Stimulated activated naive CD8-positive, alpha-beta T cell treated with anti-CD3 and anti-CD28 coated beads, Interleukin-15, amount 100 ng/mL, for 72 hours (primary cell): Measurements from ENCODE around the gene CFAP20.
"Not testable (repeated sequence)": the region's sequence is repeated elsewhere in the genome, so short reads cannot be mapped to it uniquely, and the experiment has no call there.

ENCODE experiments used
- ATAC-seq: fragments of 150-1000 bp; cut with Tn5 transposase; 2 replicates; pipeline ENCODE4 v1.10.0; 2021; ENCODE audit warnings: mild to moderate bottlenecking, moderate library complexity
- DNase-seq, 2 donors: peaks; one replicate each; pipeline ENCODE4 v3.0.0; 2021 to 2022
- H3K27ac Mint-ChIP-seq, 2 donors: one replicate each; pipeline ENCODE4 v1.8.0; 2022; ENCODE audit warnings: mild to moderate bottlenecking in 2 of 2, mixed read lengths in 2 of 2, moderate library complexity in 2 of 2
- H3K27me3 Mint-ChIP-seq: one replicate; pipeline ENCODE4 v1.8.0; 2022; ENCODE audit warnings: mixed read lengths
- H3K4me1 Mint-ChIP-seq: one replicate; pipeline ENCODE4 v1.8.0; 2022; ENCODE audit warnings: mild to moderate bottlenecking, mixed read lengths
- H3K4me3 Mint-ChIP-seq, 2 donors: one replicate each; pipeline ENCODE4 v1.8.0; 2022; ENCODE audit warnings: mild to moderate bottlenecking in 2 of 2, mixed read lengths in 2 of 2, moderate library complexity in 1 of 2
- H3K9me3 Mint-ChIP-seq, 2 donors: one replicate each; pipeline ENCODE4 v1.8.0; 2022; ENCODE audit warnings: mixed read lengths in 2 of 2

CFAP20 gene

DNA sequence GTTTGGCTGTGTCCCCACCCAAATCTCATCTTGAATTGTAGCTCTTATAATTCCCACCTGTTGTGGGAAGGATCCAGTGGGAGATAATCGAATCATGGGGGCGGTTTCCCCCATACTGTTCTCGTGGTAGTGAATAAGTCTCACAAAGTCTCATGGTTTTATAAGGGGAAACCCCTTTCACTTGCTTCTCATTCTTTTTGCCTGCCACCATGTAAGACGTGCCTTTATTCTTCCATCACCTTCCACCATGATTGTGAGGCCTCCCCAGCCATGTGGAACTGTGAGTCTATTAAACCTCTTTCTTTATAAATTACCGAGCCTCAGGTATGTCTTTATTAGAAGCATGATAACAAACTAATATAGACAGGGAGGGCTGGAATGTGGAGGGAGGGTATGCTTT, 57.0 kb downstream of the CFAP20 start:
- peaks cover 11 to 18% of the 10 kb centered on the region in 2 donors for H3K9me3 Mint-ChIP-seq
- not testable (repeated sequence) for H3K4me3 Mint-ChIP-seq, H3K4me1 Mint-ChIP-seq, ATAC-seq, H3K27me3 Mint-ChIP-seq, H3K27ac Mint-ChIP-seq, DNase-seq

DNA sequence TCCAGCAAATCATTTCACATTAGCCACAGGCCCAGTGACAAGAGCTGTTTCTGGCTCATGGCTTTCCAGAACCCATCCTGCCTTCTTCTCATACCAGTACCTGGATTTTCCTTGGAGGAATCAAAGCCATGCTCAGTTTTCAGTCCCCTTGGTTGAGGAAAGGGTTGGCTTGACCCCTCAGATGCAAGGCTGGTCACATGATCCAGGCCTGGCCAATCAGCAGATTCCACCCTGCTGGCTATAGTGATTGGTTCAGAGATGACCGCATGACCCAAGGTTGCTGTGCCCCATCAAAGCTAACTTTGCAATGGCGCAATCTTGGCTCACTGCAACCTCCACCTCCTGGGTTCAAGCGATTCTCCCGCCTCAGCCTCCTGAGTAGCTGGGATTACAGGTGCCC, 58.6 kb downstream of the CFAP20 start:
- no peaks in the 10 kb centered on the region for H3K4me1 Mint-ChIP-seq
- DNase-seq (no peak), ATAC-seq (no peak)
- no peak overlapping the region for H3K4me3 Mint-ChIP-seq
- H3K9me3 Mint-ChIP-seq, result peaks cover 11 to 13% of the 10 kb centered on the region in 2 donors
- H3K27ac Mint-ChIP-seq, result no peak overlapping the region
- no peaks in the 10 kb centered on the region for H3K27me3 Mint-ChIP-seq
